Stimulated activated CD4-positive, alpha-beta T cell treated with anti-CD3 and anti-CD28 coated beads, TNF-alpha, amount 100 ng/mL, for 1 hour (primary cell): ENCODE data around the gene NRP1.

Experiments
- DNase-seq, 3 donors: peaks; one replicate each; pipeline ENCODE4 v3.0.0-alpha.2; 2020; ENCODE audit warnings: low read depth in 3 of 3, low spot score in 1 of 3

Gene NRP1

DNA sequence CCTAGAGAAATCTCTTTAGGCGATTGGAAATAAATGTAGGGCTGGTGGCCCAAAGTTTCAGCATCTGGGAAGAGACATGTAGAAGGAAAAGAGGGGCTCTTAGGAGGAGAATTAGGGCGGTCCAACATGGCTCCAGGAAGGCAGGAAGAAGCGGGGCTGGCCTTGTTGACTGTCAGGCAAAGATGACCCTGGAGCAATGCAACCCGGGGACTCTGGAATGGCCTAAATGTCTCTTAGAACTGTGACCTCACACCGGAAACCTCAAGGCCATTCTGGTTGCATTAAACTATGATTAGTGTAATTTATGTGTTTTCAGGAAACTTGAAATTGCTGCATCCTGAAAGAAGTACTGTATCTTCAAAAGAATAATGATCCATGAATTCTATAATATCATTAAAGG lies 66.8 kb downstream of the NRP1 start:
- no peak for DNase-seq

DNA sequence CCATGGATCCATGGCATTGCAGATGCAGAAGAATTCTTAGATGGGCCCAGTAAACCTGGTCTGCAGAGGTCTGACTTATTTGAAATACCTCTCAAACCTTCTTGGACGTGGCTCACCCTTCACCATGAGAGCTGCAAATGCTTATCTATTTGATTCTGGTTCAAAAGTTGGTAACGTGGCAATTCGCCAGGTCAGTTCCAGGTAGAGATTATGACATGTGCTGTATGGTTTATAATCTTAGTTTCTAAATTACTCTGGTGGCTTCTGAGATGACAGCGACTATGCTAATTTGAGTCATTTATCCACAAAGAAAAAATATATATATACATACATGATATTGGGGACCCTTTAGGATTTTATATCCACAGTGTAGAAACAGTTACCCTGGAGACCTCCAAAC lies 68.8 kb downstream of the NRP1 start:
- DNase-seq = peak in 1 of 3 donors; percentile 6

- DNase-seq = no peak
Measured at GRCh38 chr10:33263453-33263852, 71.0 kb downstream of the NRP1 start.

DNA sequence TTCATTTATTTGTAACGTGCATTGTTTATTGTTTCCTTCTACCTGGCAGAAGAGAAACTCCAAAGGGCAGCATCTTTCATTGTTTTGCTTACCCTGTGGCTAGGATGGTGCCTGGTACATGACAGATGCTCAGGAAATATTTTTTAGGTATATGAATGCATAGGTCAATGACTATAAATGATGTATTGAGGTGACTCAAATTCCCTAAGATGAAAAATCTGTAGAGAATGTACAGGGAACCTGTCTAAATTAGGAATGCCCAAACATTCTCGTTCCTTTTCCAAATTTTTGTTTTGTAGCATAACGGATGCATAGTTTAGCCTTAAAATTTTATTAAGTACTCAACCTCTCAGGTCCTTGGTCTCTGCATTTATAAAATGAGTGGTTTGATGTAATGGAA lies 71.6 kb downstream of the NRP1 start:
- DNase-seq = no peak

- DNase-seq = no peak
Measured at GRCh38 chr10:33260403-33261149, 73.9 kb downstream of the NRP1 start.

GRCh38 chr10:33258967-33259366 lies 75.5 kb downstream of the NRP1 start:
- no peak for DNase-seq

- DNase-seq = no peak
Measured at GRCh38 chr10:33257439-33258080, 76.9 kb downstream of the NRP1 start.

DNA sequence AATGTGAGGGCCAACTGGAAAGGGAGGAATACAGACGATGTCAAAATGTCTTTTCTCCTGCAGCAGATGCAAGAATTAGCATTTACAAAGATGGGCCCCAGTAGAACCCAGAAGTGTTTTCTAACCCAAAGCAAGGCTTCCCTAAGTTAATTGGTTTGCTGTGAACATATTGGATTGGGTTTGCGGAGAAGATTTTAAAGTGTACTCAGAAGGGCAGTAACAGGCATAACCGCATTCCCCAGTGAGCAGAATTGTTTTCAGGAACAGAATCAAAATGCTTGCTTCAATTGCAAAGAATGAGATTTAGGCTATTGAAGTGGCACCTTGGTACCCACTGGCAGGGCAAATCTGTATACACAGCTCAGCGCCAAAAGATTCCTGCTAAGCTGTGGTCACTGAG lies 78.0 kb downstream of the NRP1 start:
- DNase-seq = no peak

GRCh38 chr10:33254556-33255160 lies 79.8 kb downstream of the NRP1 start:
- no peak for DNase-seq

GRCh38 chr10:33253411-33253810 lies 81.1 kb downstream of the NRP1 start:
- DNase-seq = no peak

DNA sequence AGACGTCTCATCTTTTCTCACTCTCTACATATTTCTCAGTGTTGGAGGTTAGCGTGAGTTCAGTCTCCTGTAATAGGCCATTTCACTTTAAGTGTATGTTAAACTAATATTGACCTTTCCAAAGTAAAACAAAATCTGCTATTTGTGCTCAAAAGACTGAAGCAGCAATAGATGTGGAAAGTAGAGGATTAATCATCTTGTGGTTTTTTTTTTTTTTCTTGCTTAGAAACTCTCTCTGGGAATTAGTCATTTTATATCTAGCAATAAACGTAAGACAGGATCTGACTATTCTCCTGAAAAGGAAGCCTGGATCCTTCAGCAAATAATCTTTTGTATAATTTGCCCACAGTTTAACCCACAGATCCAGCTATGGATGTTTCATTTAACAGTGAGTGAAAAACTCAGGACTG lies 81.7 kb downstream of the NRP1 start:
- DNase-seq = no peak

DNA sequence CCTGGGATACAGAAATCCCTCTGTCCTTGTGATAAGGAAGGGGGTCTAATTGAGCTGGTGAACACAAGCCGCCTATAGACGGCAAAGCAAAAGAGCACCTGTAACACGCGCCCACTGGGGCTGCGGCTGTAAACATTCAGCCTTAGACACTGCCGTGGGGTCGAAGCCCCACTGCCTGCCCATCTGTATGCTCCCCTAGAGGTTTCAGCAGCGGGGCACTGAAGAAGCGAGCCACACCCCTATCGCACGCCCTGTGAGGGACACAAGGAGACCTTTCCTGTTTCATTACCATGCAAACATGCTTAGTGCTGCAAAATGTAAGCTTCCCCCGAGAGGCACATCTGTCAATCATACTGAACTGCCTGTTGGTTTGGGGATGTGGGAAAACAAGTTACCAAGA lies 82.1 kb downstream of the NRP1 start:
- DNase-seq = no peak

- DNase-seq = no peak
Measured at GRCh38 chr10:33249659-33250345, 84.7 kb downstream of the NRP1 start.

- DNase-seq = no peak
Measured at GRCh38 chr10:33249137-33249536, 85.3 kb downstream of the NRP1 start.

GRCh38 chr10:33248638-33249037 lies 85.8 kb downstream of the NRP1 start:
- DNase-seq = peak in 1 of 3 donors; percentile 11

DNA sequence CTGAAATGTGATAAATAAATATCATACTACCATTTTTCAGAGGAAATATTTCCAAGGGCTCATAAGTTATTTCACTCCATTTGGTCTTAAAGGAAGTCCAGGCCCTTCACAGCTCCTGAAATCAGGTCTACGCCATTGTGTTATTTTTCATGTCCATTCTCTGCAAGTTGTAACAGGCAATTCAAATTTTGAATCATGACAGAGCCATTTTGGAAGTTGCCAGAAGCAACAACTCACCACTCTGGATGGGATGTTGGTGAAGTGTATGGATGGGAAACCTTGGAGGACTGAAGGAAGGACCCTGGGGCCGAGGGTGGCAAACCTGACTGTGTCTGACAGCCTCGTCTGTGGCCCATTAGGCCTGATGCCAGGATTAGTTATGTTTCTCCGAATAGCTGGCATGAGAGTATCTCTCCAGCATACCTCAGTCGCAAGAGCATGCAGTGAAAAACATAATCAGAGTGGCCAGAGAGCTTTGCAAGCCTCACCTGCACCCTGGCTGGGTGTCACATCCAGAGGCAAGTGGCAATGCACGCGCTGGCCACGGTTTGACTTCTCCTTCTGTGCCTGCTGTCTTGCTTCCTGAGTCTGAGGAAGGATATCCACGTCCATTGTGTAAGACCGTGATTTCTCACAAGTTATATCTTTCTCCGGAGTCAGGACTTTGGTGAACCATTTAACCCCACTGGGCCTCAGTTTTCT lies 87.1 kb downstream of the NRP1 start:
- DNase-seq = no peak

DNA sequence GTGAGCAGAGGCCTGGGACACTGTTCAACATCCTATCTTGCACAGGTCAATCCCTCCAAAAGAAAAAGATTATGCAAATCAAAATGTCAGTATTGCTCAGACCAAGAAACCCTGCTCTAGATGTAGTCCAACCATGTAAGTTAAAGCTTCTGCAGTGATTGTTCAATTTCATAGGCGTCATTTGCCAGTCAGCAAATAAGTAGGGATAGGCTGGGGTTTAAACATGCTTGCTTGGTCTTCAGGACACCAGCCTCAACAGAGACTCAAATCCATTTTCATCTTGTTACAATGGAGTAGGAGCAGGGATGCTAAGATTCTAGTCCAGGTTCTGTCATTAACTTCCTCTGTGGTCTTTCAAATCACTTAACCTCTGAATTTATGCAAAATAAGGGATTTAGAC lies 89.1 kb downstream of the NRP1 start:
- DNase-seq = no peak

GRCh38 chr10:33244354-33244967 lies 90.0 kb downstream of the NRP1 start:
- no peak for DNase-seq

DNA sequence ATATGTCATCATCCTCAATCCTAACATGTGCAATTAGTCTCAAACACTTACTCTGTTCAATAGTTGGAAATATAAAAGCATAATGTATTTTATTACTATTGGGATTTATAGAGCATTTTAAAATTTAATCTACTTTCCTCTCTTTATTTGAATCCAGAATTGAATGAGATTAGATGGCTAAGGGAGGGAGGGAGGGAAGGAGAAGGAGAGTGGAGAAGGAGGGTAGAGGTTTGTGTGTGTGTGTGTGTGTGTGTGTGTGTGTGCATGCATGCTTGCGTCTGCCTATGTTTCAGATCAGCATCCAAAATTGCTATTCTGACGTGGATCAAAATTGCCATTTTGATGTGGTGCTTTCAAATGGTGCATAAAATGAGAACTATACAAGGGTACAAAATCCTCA lies 90.8 kb downstream of the NRP1 start:
- no peak for DNase-seq

- DNase-seq = no peak
Measured at GRCh38 chr10:33242931-33243330, 91.5 kb downstream of the NRP1 start.

- DNase-seq = no peak
Measured at GRCh38 chr10:33241351-33241750, 93.1 kb downstream of the NRP1 start.
